ACC112 (cell line): Measurements from ENCODE around the gene ALG12.

Experiments used
- H2AFZ ChIP-seq: fragments of 200-600 bp; sonication (generic); one replicate; pipeline ENCODE4 v1.6.0; 2017; ENCODE audit warnings: antibody characterized with exemption, low read length; ENCODE audit not compliant: unreplicated experiment
- H3K27ac ChIP-seq: fragments of 200-600 bp; sonication (generic); 2 replicates; pipeline ENCODE4 v1.5.1; 2014; ENCODE audit warnings: low read depth, mild to moderate bottlenecking, antibody characterized with exemption, low read length, moderate library complexity
- H3K27me3 ChIP-seq: fragments of 200-600 bp; sonication (generic); 2 replicates; pipeline ENCODE4 v1.6.1; 2014; ENCODE audit warnings: mild to moderate bottlenecking, antibody characterized with exemption, low read length, moderate library complexity, mixed read lengths; ENCODE audit not compliant: insufficient read depth
- H3K36me3 ChIP-seq: fragments of 200-600 bp; sonication (generic); 2 replicates; pipeline ENCODE4 v1.6.1; 2016; ENCODE audit warnings: mild to moderate bottlenecking, antibody characterized with exemption, low read length, moderate library complexity, mixed read lengths; ENCODE audit not compliant: insufficient read depth
- H3K4me1 ChIP-seq: fragments of 200-600 bp; sonication (generic); one replicate; pipeline ENCODE4 v1.6.1; 2016; ENCODE audit warnings: low read length, mixed read lengths; ENCODE audit not compliant: insufficient read depth, unreplicated experiment, control insufficient read depth
- H3K4me3 ChIP-seq: fragments of 200-600 bp; sonication (generic); 2 replicates; pipeline ENCODE4 v1.5.1; 2014; ENCODE audit warnings: mild to moderate bottlenecking, low read depth, low read length
- H3K79me2 ChIP-seq: fragments of 200-600 bp; sonication (generic); one replicate; pipeline ENCODE4 v1.6.0; 2016; ENCODE audit warnings: low read length; ENCODE audit not compliant: control insufficient read depth, unreplicated experiment, insufficient read depth

The ALG12 gene

GRCh38 chr22:49925525-49926128 lies 7.4 kb upstream of the ALG12 start:
- no peak overlapping the region for H3K27ac ChIP-seq
- no peaks in the 10 kb centered on the region for H3K4me1 ChIP-seq

GRCh38 chr22:49924113-49924833 lies 6.0 kb upstream of the ALG12 start:
- no peak overlapping the region for H2AFZ ChIP-seq
- H3K4me1 ChIP-seq = peaks cover 5% of the 10 kb centered on the region
- H3K36me3 ChIP-seq = no peaks in the 10 kb centered on the region
- H3K79me2 ChIP-seq = no peaks in the 10 kb centered on the region
- H3K27ac ChIP-seq = no peak overlapping the region
- no peaks in the 10 kb centered on the region for H3K27me3 ChIP-seq
- no peak overlapping the region for H3K4me3 ChIP-seq

More at GRCh38 chr22:49925525-49926128, 7.4 kb upstream of the ALG12 start:
- no peaks in the 10 kb centered on the region for H3K79me2 ChIP-seq
- no peak overlapping the region for H2AFZ ChIP-seq
- no peaks in the 10 kb centered on the region for H3K27me3 ChIP-seq
- H3K4me3 ChIP-seq = no peak overlapping the region
- no peaks in the 10 kb centered on the region for H3K36me3 ChIP-seq

- H3K27ac ChIP-seq = no peak overlapping the region
- no peak overlapping the region for H3K4me3 ChIP-seq
Observed at GRCh38 chr22:49923445-49923844, 5.2 kb upstream of the ALG12 start.

GRCh38 chr22:49922926-49923325 lies 4.7 kb upstream of the ALG12 start:
- Histone ChIP-seq H3K4me3 (no peak overlapping the region), H3K27ac (no peak overlapping the region), H3K4me1 (peaks cover 6% of the 10 kb centered on the region), H3K36me3 (no peaks in the 10 kb centered on the region), H3K79me2 (no peaks in the 10 kb centered on the region), H3K27me3 (no peaks in the 10 kb centered on the region), H2AFZ (no peak overlapping the region)

More at GRCh38 chr22:49923445-49923844, 5.2 kb upstream of the ALG12 start:
- H2AFZ ChIP-seq = no peak overlapping the region
- H3K4me1 ChIP-seq = peaks cover 6% of the 10 kb centered on the region
- H3K79me2 ChIP-seq = no peaks in the 10 kb centered on the region
- H3K27me3 ChIP-seq = no peaks in the 10 kb centered on the region
- H3K36me3 ChIP-seq = no peaks in the 10 kb centered on the region

GRCh38 chr22:49922484-49922883 lies 4.2 kb upstream of the ALG12 start:
- Histone ChIP-seq H3K79me2 (no peaks in the 10 kb centered on the region), H3K4me3 (no peak overlapping the region), H2AFZ (no peak overlapping the region), H3K27ac (no peak overlapping the region), H3K36me3 (no peaks in the 10 kb centered on the region), H3K4me1 (peaks cover 6% of the 10 kb centered on the region), H3K27me3 (no peaks in the 10 kb centered on the region)

GRCh38 chr22:49921508-49922278 lies 3.5 kb upstream of the ALG12 start:
- Histone ChIP-seq H3K4me3 (no peak overlapping the region), H3K4me1 (peaks cover 6% of the 10 kb centered on the region), H3K27me3 (no peaks in the 10 kb centered on the region), H3K79me2 (no peaks in the 10 kb centered on the region), H3K27ac (no peak overlapping the region), H3K36me3 (no peaks in the 10 kb centered on the region), H2AFZ (no peak overlapping the region)

- H3K4me1 ChIP-seq = peaks cover 6% of the 10 kb centered on the region
- H3K36me3 ChIP-seq = no peaks in the 10 kb centered on the region
Observed at GRCh38 chr22:49920859-49921258, 2.6 kb upstream of the ALG12 start.

GRCh38 chr22:49918911-49919881 lies 958 bp upstream of the ALG12 start:
- Histone ChIP-seq H3K27ac (no peak overlapping the region), H3K79me2 (no peaks in the 10 kb centered on the region)

More at GRCh38 chr22:49920859-49921258, 2.6 kb upstream of the ALG12 start:
- H3K27ac ChIP-seq = no peak overlapping the region
- no peaks in the 10 kb centered on the region for H3K27me3 ChIP-seq
- H3K4me3 ChIP-seq = no peak overlapping the region
- H2AFZ ChIP-seq = no peak overlapping the region
- no peaks in the 10 kb centered on the region for H3K79me2 ChIP-seq

GRCh38 chr22:49916831-49917230 lies 1.4 kb downstream of the ALG12 start:
- Histone ChIP-seq H3K36me3 (no peaks in the 10 kb centered on the region), H3K4me3 (0 out of 2 replicates have a peak overlapping the region, but pooled peaks have one; percentile 87), H3K27ac (no peak overlapping the region), H3K4me1 (peaks cover 6% of the 10 kb centered on the region), H2AFZ (no peak overlapping the region), H3K27me3 (no peaks in the 10 kb centered on the region), H3K79me2 (no peaks in the 10 kb centered on the region)

More at GRCh38 chr22:49918911-49919881, 958 bp upstream of the ALG12 start:
- H3K36me3 ChIP-seq = no peaks in the 10 kb centered on the region
- peaks cover 6% of the 10 kb centered on the region for H3K4me1 ChIP-seq
- peak overlapping the region; percentile 87 for H3K4me3 ChIP-seq
- H2AFZ ChIP-seq = no peak overlapping the region
- H3K27me3 ChIP-seq = no peaks in the 10 kb centered on the region

- no peaks in the 10 kb centered on the region for H3K27me3 ChIP-seq
- no peaks in the 10 kb centered on the region for H3K79me2 ChIP-seq
- H3K4me1 ChIP-seq = peaks cover 6% of the 10 kb centered on the region
- H3K36me3 ChIP-seq = no peaks in the 10 kb centered on the region
- H3K4me3 ChIP-seq = no peak overlapping the region
- H3K27ac ChIP-seq = no peak overlapping the region
- no peak overlapping the region for H2AFZ ChIP-seq
Observed at GRCh38 chr22:49915610-49916009, 2.6 kb downstream of the ALG12 start.
